ENCODE data around the gene SPACA4.

The SPACA4 gene

GRCh38 chr19:48613852-48614435 lies 7.4 kb downstream of the SPACA4 start:
- no peak for TF ChIP-seq CTCF (IDR thresholded peaks at IDR 0.05; ENCODE audit: extremely low read depth, insufficient read depth, missing control alignments)
- in situ Hi-C loops (cut with MboI; ENCODE audit: low pct_unique_long_range_greater_than_20kb, low sequenced_read_pairs, unreplicated experiment) = no loop called here
- DNase-seq (ENCODE audit: low spot score) = no peak

- DNase-seq (ENCODE audit: low spot score) = no peak
- TF ChIP-seq CTCF (IDR thresholded peaks at IDR 0.05; ENCODE audit: extremely low read depth, insufficient read depth, missing control alignments) = no peak
- in situ Hi-C loops (cut with MboI; ENCODE audit: low pct_unique_long_range_greater_than_20kb, low sequenced_read_pairs, unreplicated experiment) = no loop called here
These were observed 8.1 kb downstream of the SPACA4 start, which contains the start of gene FAM83E for GRCh38 chr19:48614436-48615230. Gene FAM83E (minus strand): TSS chr19:48615076. CDS start chr19:48613372, 1,704 bp downstream.

- in situ Hi-C loops (cut with MboI; ENCODE audit: low pct_unique_long_range_greater_than_20kb, low sequenced_read_pairs, unreplicated experiment) = no loop called here
- no peak for DNase-seq (ENCODE audit: low spot score)
- no peak for TF ChIP-seq CTCF (IDR thresholded peaks at IDR 0.05; ENCODE audit: extremely low read depth, insufficient read depth, missing control alignments)
These were observed 8.9 kb downstream of the SPACA4 start for GRCh38 chr19:48615231-48616040.

GRCh38 chr19:48616041-48616436 lies 9.5 kb downstream of the SPACA4 start:
- in situ Hi-C loops (cut with MboI; ENCODE audit: low pct_unique_long_range_greater_than_20kb, low sequenced_read_pairs, unreplicated experiment) = no loop called here
- no peak for TF ChIP-seq CTCF (IDR thresholded peaks at IDR 0.05; ENCODE audit: extremely low read depth, insufficient read depth, missing control alignments)
- no peak for DNase-seq (ENCODE audit: low spot score)

- no peak for DNase-seq (ENCODE audit: low spot score)
- in situ Hi-C loops (cut with MboI; ENCODE audit: low pct_unique_long_range_greater_than_20kb, low sequenced_read_pairs, unreplicated experiment) = no loop called here
- no peak for TF ChIP-seq CTCF (IDR thresholded peaks at IDR 0.05; ENCODE audit: extremely low read depth, insufficient read depth, missing control alignments)
These were observed 10.0 kb downstream of the SPACA4 start for GRCh38 chr19:48616491-48617056.
